H1 (cell line): Measurements from ENCODE around the gene SORCS3. TPM values are rescaled to one million over a fixed set of nuclear protein-coding genes. Genes with fewer than 3 reads are reported as not detected.

Experiments
- CTCF ChIA-PET: fragments of 300-600 bp; sonication (Branson Sonifier 250); formaldehyde crosslinking; loops from one replicate; lab custom pipeline; 2021; ENCODE audit not compliant: partially characterized antibody; lab: Charles Lee
- POLR2A ChIA-PET: fragments of 300-600 bp; sonication (Branson Sonifier 250); formaldehyde crosslinking; loops from one replicate; lab custom pipeline; 2021; ENCODE audit warnings: inconsistent platforms; ENCODE audit not compliant: partially characterized antibody; lab: Charles Lee
- DNase-seq, 2 experiments: peaks; one replicate each; pipeline versions ENCODE4 v3.0.0 to v3.0.0-alpha.2; 2010 to 2022; ENCODE audit warnings: low spot score in 2 of 2, low read depth in 1 of 2, mixed read lengths in 1 of 2
- FAIRE-seq: peaks from 2 replicates; lab custom pipeline; 2011; peaks lifted over from hg19 to GRCh38; lab: Jason Lieb, UNC
- H2AFZ ChIP-seq: 2 replicates; pipeline ENCODE4 v1.8.1; 2012; ENCODE audit warnings: low read length, inconsistent platforms
- H2AK5ac ChIP-seq: 2 replicates; pipeline ENCODE4 v1.6.1; 2013; ENCODE audit warnings: low read depth, low read length
- H2BK120ac ChIP-seq: replicated peaks from 2 replicates; pipeline ENCODE3; 2013; ENCODE audit warnings: low read depth, low read length, inconsistent platforms
- H2BK12ac ChIP-seq: 2 replicates; pipeline ENCODE4 v1.6.1; 2013; ENCODE audit warnings: low read depth, low read length
- H2BK15ac ChIP-seq: 2 replicates; pipeline ENCODE4 v1.6.1; 2013; ENCODE audit warnings: low read length
- H2BK20ac ChIP-seq: 2 replicates; pipeline ENCODE4 v1.6.1; 2013; ENCODE audit warnings: low read length
- H2BK5ac ChIP-seq: 2 replicates; pipeline ENCODE4 v1.6.1; 2013; ENCODE audit warnings: low read depth, low read length
- H3K14ac ChIP-seq: 2 replicates; pipeline ENCODE4 v1.6.1; 2013; ENCODE audit warnings: inconsistent platforms; ENCODE audit not compliant: insufficient read length
- H3K18ac ChIP-seq: 2 replicates; pipeline ENCODE4 v1.6.1; 2013; ENCODE audit warnings: low read length; ENCODE audit errors: extremely low read depth
- H3K23ac ChIP-seq: 2 replicates; pipeline ENCODE4 v1.6.1; 2013; ENCODE audit warnings: inconsistent platforms; ENCODE audit not compliant: insufficient read length
- H3K23me2 ChIP-seq: 2 replicates; pipeline ENCODE4 v1.6.1; 2013; ENCODE audit warnings: low read depth, low read length
- H3K27ac ChIP-seq: 2 replicates; pipeline ENCODE4 v1.6.1; 2011; ENCODE audit warnings: low read depth, low read length, inconsistent platforms
- H3K27me3 ChIP-seq, 4 experiments: replicated peaks in 1 of 4; 1 replicate in 1 of 4; 2 replicates in 3 of 4; pipeline versions ENCODE4 v1.6.1 to v1.8.1; 2011 to 2013; ENCODE audit warnings: low read length in 3 of 4, mild to moderate bottlenecking in 3 of 4, inconsistent platforms in 2 of 4, mixed read lengths in 2 of 4, moderate library complexity in 1 of 4; ENCODE audit not compliant: control insufficient read depth in 3 of 4, insufficient read depth in 3 of 4; ENCODE audit errors: extremely low read depth in 1 of 4
- H3K36me3 ChIP-seq, 4 experiments: 2 replicates each; pipeline versions ENCODE4 v1.6.1 to v1.8.1; 2011 to 2013; ENCODE audit warnings: mild to moderate bottlenecking in 4 of 4, low read length in 3 of 4, moderate library complexity in 2 of 4, control low read depth in 1 of 4, inconsistent platforms in 1 of 4; ENCODE audit not compliant: insufficient read depth in 4 of 4, control insufficient read depth in 2 of 4
- H3K4ac ChIP-seq: replicated peaks from 2 replicates; pipeline ENCODE3; 2013; ENCODE audit warnings: low read length, low read depth, mixed read lengths, inconsistent platforms; ENCODE audit not compliant: insufficient read length
- H3K4me1 ChIP-seq, 4 experiments: replicated peaks in 1 of 4; 1 replicate in 1 of 4; 2 replicates in 3 of 4; pipeline versions ENCODE4 v1.6.1 to v1.8.1; 2011 to 2013; ENCODE audit warnings: low read length in 3 of 4, inconsistent platforms in 2 of 4, mixed read lengths in 1 of 4; ENCODE audit not compliant: insufficient read depth in 4 of 4, control insufficient read depth in 3 of 4
- H3K4me2 ChIP-seq, 2 experiments: 2 replicates each; pipeline versions ENCODE4 v1.6.1 to v1.8.1; 2011 to 2013; ENCODE audit warnings: low read depth in 2 of 2, low read length in 2 of 2, control low read depth in 1 of 2, inconsistent platforms in 1 of 2, mild to moderate bottlenecking in 1 of 2; ENCODE audit not compliant: insufficient read depth in 1 of 2
- H3K4me3 ChIP-seq, 4 experiments: fragments of 200-600, 300-600 bp in 1 of 4; sonication (generic), shearing (Covaris generic), sonication (Bioruptor Twin) in 1 of 4; 2 replicates each; pipeline versions ENCODE4 v1.5.1 to v1.8.1; 2011 to 2016; ENCODE audit warnings: low read length in 4 of 4, low read depth in 3 of 4, control low read depth in 2 of 4, inconsistent platforms in 2 of 4, mild to moderate bottlenecking in 2 of 4, mixed read lengths in 1 of 4, moderate library complexity in 1 of 4; ENCODE audit not compliant: insufficient read depth in 2 of 4; ENCODE audit errors: extremely low read depth in 1 of 4
- H3K56ac ChIP-seq: replicated peaks from 2 replicates; pipeline ENCODE3; 2013; ENCODE audit warnings: low read depth, mild to moderate bottlenecking, mixed read lengths, low read length, inconsistent platforms; ENCODE audit not compliant: insufficient read length
- H3K79me1 ChIP-seq: 2 replicates; pipeline ENCODE4 v1.6.1; 2013; ENCODE audit warnings: low read depth, low read length, control low read depth
- H3K79me2 ChIP-seq, 2 experiments: 2 replicates each; pipeline versions ENCODE4 v1.6.1 to v1.8.1; 2012 to 2013; ENCODE audit warnings: low read length in 2 of 2, mild to moderate bottlenecking in 2 of 2, inconsistent platforms in 1 of 2; ENCODE audit not compliant: insufficient read depth in 2 of 2, control insufficient read depth in 1 of 2
- H3K9ac ChIP-seq, 4 experiments: replicated peaks in 1 of 4; 1 replicate in 1 of 4; 2 replicates in 3 of 4; pipeline versions ENCODE4 v1.6.1 to v1.8.1; 2011 to 2013; ENCODE audit warnings: low read depth in 3 of 4, low read length in 3 of 4, control low read depth in 2 of 4, mild to moderate bottlenecking in 2 of 4, moderate library complexity in 2 of 4, inconsistent platforms in 1 of 4; ENCODE audit errors: extremely low read depth in 1 of 4
- H3K9me3 ChIP-seq, 2 experiments: 2 replicates each; pipeline versions ENCODE4 v1.6.1 to v1.8.1; 2012 to 2013; ENCODE audit warnings: mild to moderate bottlenecking in 2 of 2, moderate library complexity in 2 of 2, control low read depth in 1 of 2, inconsistent platforms in 1 of 2, low read depth in 1 of 2, low read length in 1 of 2, mixed read lengths in 1 of 2; ENCODE audit not compliant: insufficient read depth in 2 of 2
- H4K20me1 ChIP-seq, 2 experiments: replicated peaks in 1 of 2; 2 replicates each; pipeline versions ENCODE3 to v1.8.1; 2011 to 2013; ENCODE audit warnings: inconsistent platforms in 2 of 2, low read length in 2 of 2, mild to moderate bottlenecking in 1 of 2; ENCODE audit not compliant: insufficient read depth in 2 of 2, control insufficient read depth in 1 of 2
- H4K5ac ChIP-seq: 2 replicates; pipeline ENCODE4 v1.6.1; 2013; ENCODE audit warnings: low read length, low read depth, mixed read lengths, inconsistent platforms; ENCODE audit not compliant: insufficient read length
- H4K8ac ChIP-seq: 2 replicates; pipeline ENCODE4 v1.8.0; 2013; ENCODE audit warnings: mild to moderate bottlenecking, moderate library complexity, low read length, inconsistent platforms; ENCODE audit not compliant: insufficient read depth; ENCODE audit errors: extremely low read depth
- H4K91ac ChIP-seq: replicated peaks from 2 replicates; pipeline ENCODE3; 2013; ENCODE audit warnings: low read length, mixed read lengths, inconsistent platforms; ENCODE audit not compliant: insufficient read length
- BRCA1 ChIP-seq: IDR thresholded peaks from 2 replicates; pipeline ENCODE4 v1.6.1; 2012; ENCODE audit warnings: low read depth, low read length, improper control_type of control experiment
- JUND ChIP-seq: IDR thresholded peaks from 2 replicates; pipeline ENCODE4 v1.6.1; 2011; ENCODE audit warnings: mild to moderate bottlenecking, improper control_type of control experiment, low read length
- POU5F1 ChIP-seq: IDR thresholded peaks from 2 replicates; pipeline ENCODE4 v1.6.1; 2011; ENCODE audit warnings: low read depth, mild to moderate bottlenecking, low read length, moderate library complexity
- TAF1 ChIP-seq: IDR thresholded peaks from 2 replicates; pipeline ENCODE4 v1.6.1; 2011; ENCODE audit warnings: mild to moderate bottlenecking, low read depth, low read length
- WGBS, 2 experiments: shearing (Covaris generic) in 1 of 2; methylation state at CpG; one replicate each; pipeline versions ENCODE4 v1.1.6 to v1.1.7; 2013 to 2015; ENCODE audit warnings: low lambda C conversion rate in 2 of 2, mixed read lengths in 2 of 2, inconsistent platforms in 1 of 2, low coverage in 1 of 2, missing lambda C conversion rate in 1 of 2; ENCODE audit not compliant: insufficient replicate concordance in 2 of 2, insufficient coverage in 1 of 2, insufficient read length in 1 of 2; ENCODE audit errors: extremely low coverage in 1 of 2, missing lambda C conversion rate in 1 of 2; 5-methylcytosine and 5-hydroxymethylcytosine counted together
- polyA plus RNA-seq, 7 experiments: library from polyadenylated mRNA; depleted of rRNA in 3 of 7; stranded (reverse) in 5 of 7; unstranded in 2 of 7; fragments of >200 nt in 5 of 7; fragments of 200-250 nt in 2 of 7; gene quantifications; 1 replicate in 5 of 7; 2 replicates in 1 of 7; 4 replicates in 1 of 7; pipeline versions ENCODE4 v1.2.1 to v1.2.3, GENCODE V29; 2011 to 2013; ENCODE audit warnings: missing spikeins in 2 of 7, mixed read lengths in 2 of 7
- total RNA-seq: library from RNA; stranded (reverse); fragmentation: NEBNext Ultra II Directional; extraction: Animal tissue kit (Norgen Biotek cat#: 25700); gene quantifications from 2 replicates; pipeline ENCODE4 v1.2.1, GENCODE V29; 2021
- TF ChIP-seq, protein P1 (sequence below): IDR thresholded peaks from 2 replicates; pipeline ENCODE4 v1.6.1; 2012; ENCODE audit warnings: inconsistent platforms

SORCS3 gene
- total and polyA plus RNA-seq, 2 of the 8 experiments (the other 6 are each of a cell fraction or from before 2014, with no cell fraction given) = 0.26 to 0.88 TPM

DNA sequence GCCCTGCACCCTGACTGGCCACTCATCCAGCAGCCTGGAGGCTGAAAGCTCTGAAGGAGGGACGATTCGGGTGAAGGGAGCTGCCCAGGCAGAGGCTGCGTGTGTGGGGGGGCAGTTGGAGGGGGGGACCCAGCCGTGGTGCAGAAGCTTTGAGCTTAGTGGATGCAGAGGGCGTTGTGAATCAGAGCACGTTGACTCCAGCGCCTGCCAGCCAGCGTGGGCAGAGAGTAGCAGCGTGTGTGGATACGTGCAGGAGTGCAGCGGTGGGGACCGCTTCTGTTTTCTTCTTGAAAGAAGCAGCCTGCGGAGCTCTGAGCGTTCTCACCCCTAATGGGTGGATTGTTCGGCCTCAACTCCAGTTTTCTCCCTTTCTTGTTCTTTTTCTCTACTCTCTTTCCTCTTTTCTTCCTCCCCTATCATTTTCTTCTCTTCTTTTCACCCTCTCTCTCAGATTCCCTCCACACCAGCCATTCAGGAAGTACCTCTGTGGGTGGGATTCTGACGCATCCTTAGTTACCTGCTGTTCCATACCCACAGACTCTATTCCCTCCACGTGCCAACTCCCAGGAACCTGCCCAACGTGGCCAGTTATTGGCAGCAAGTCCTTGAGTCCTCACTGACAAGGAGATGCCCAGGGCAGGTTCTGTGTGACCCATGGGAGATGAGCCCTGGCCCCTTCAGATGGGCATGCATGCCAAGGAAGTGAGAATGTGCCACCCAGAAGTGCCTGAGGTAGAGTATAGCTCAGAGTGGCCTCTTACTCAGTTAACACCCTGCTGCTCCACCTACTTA lies 47.4 kb downstream of the SORCS3 start:
- Histone ChIP-seq H3K79me1 (no peaks in the 10 kb centered on the region), H2AFZ (no peak overlapping the region), H2BK120ac (no peak overlapping the region), H2BK15ac (no peak overlapping the region), H4K20me1 (no peaks in the 10 kb centered on the region), H3K4me1 (no peaks in the 10 kb centered on the region; a peak in 1 of 7 replicates), H3K14ac (no peak overlapping the region), H2BK12ac (0 out of 2 replicates have a peak overlapping the region, but pooled peaks have one; percentile 20), H3K23me2 (peaks cover 2% of the 10 kb centered on the region; the same call in 1 of the 2 replicates), H3K23ac (no peak overlapping the region), H3K4me3 (no peak overlapping the region), H3K18ac (peak overlapping the region; percentile 27; the same call in 1 of the 2 replicates), H3K36me3 (no peaks in the 10 kb centered on the region), H3K79me2 (no peaks in the 10 kb centered on the region), H3K27ac (no peak overlapping the region), H4K91ac (no peak overlapping the region), H3K4ac (no peak overlapping the region), H4K8ac (no peak overlapping the region; the same call in 1 of the 2 replicates), H2BK5ac (no peak overlapping the region), H3K27me3 (no peaks in the 10 kb centered on the region), H3K4me2 (no peak overlapping the region), H2BK20ac (no peak overlapping the region), H3K9ac (no peak overlapping the region), H2AK5ac (no peak overlapping the region), H3K56ac (no peak overlapping the region), H4K5ac (no peak overlapping the region), H3K9me3 (no peaks in the 10 kb centered on the region)
- peak in 1 of 2 experiments; percentile 38 for DNase-seq
- no peak for FAIRE-seq
- WGBS, 2 experiments = 87% methylated on average over 18 of the region's 18 CpGs; no CpG with 5 or more reads in 1 of the 2 experiments
- ChIA-PET CTCF (interaction anchor here (0.6 to 1.0 kb wide), 3 partner anchors 16 to 240 kb away, joined by 3 to 4 read pairs (median 3); no protein-coding TSS in a partner anchor), POLR2A (interaction anchor here (0.6 kb wide), 1 partner anchor 15 kb away, joined by 3 read pairs; no protein-coding TSS in a partner anchor)
- TF ChIP-seq BRCA1 (no peak), TAF1 (no peak), JUND (no peak), POU5F1 (no peak)
- TF ChIP-seq, protein P1, sequence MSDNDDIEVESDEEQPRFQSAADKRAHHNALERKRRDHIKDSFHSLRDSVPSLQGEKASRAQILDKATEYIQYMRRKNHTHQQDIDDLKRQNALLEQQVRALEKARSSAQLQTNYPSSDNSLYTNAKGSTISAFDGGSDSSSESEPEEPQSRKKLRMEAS = no peak
